MV-4-11 (cell line): Measurements from ENCODE around the gene STX4.
"Not testable (repeated sequence)": the region's sequence is repeated elsewhere in the genome, so short reads cannot be mapped to it uniquely, and the experiment has no call there.

Source experiments
- DNase-seq: peaks from one replicate; lab custom pipeline; 2025; lab: John Stamatoyannopoulos, UW

STX4 gene

GRCh38 chr16:30998852-30999761, 34.3 kb upstream of the STX4 start:
- DNase-seq = no peak

GRCh38 chr16:31000671-31001382, 32.5 kb upstream of the STX4 start:
- no peak for DNase-seq

GRCh38 chr16:31001507-31002249, 31.7 kb upstream of the STX4 start:
- no peak for DNase-seq

- no peak for DNase-seq
Measured at GRCh38 chr16:31002250-31002700, 31.1 kb upstream of the STX4 start.

- DNase-seq = no peak
Measured at GRCh38 chr16:31002862-31003341, 30.5 kb upstream of the STX4 start.

- no peak for DNase-seq
Measured at GRCh38 chr16:31003744-31004143, 29.6 kb upstream of the STX4 start.

- no peak for DNase-seq
Measured at GRCh38 chr16:31004658-31005057, 28.7 kb upstream of the STX4 start.

GRCh38 chr16:31005350-31006085, 27.8 kb upstream of the STX4 start:
- no peak for DNase-seq

- no peak for DNase-seq
Measured at GRCh38 chr16:31006086-31006385, 27.3 kb upstream of the STX4 start.

- DNase-seq = no peak
Measured at GRCh38 chr16:31006589-31006988, 26.8 kb upstream of the STX4 start.

- DNase-seq = no peak
Measured at GRCh38 chr16:31007684-31008083, 25.7 kb upstream of the STX4 start.

GRCh38 chr16:31008149-31008548, 25.2 kb upstream of the STX4 start:
- no peak for DNase-seq

- no peak for DNase-seq
Measured at GRCh38 chr16:31008551-31008950, 24.8 kb upstream of the STX4 start.

- no peak for DNase-seq
Measured at GRCh38 chr16:31009120-31009519, 24.2 kb upstream of the STX4 start.

GRCh38 chr16:31009894-31010584, 23.3 kb upstream of the STX4 start:
- DNase-seq = no peak

GRCh38 chr16:31010585-31011325, 22.6 kb upstream of the STX4 start, which contains the start of gene STX1B:
Gene STX1B (minus strand): TSS chr16:31010638. CDS start chr16:31010396, 242 bp downstream.
- no peak for DNase-seq

- DNase-seq = not testable (repeated sequence)
Measured at GRCh38 chr16:31011815-31012214, 21.5 kb upstream of the STX4 start.

GRCh38 chr16:31013292-31013691, 20.1 kb upstream of the STX4 start:
- DNase-seq = not testable (repeated sequence)

GRCh38 chr16:31016018-31016417, 17.3 kb upstream of the STX4 start:
- DNase-seq = no peak

GRCh38 chr16:31017756-31018155, 15.6 kb upstream of the STX4 start:
- DNase-seq = not testable (repeated sequence)
